HG02571 (cell line): ENCODE results near the gene SAMD1.

Experiments
- ATAC-seq: cut with Tn5 transposase; IDR thresholded peaks from one replicate; pipeline ENCODE4 v1.9.1; 2021; ENCODE audit warnings: mild to moderate bottlenecking, moderate library complexity; ENCODE audit not compliant: unreplicated experiment

SAMD1 gene

GRCh38 chr19:14090509-14091080 is at the start of gene SAMD1:
Gene SAMD1, minus strand, starts transcription at chr19:14090751.
- peak; percentile 47 for ATAC-seq

DNA sequence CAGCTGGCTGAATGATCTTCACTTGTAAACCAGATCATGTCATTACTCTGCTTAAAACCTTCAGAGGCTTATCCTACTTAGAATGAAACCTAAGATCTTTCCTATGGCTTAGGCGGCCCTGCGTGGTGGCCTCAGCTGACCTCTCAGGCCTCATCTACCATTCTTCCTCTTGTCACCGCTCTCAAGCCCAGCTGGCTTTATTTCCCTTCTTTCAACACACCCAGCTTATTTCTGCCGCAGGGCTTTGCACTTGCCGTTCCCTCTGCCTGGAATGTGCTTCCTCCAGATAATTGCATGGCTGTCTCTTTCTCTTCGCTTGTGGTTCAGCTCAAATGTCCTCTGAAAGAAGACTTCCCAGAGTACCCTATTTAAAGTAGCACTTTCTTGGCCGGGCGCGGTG is 49.4 kb upstream of the SAMD1 start:
- ATAC-seq = no peak

GRCh38 chr19:14138576-14139265 is 48.2 kb upstream of the SAMD1 start:
- ATAC-seq = no peak

GRCh38 chr19:14136509-14137281 is 46.1 kb upstream of the SAMD1 start, which contains the start of gene ASF1B:
Gene ASF1B, minus strand, starts transcription at chr19:14136589. Its CDS starts 133 bp downstream, at chr19:14136456.
- peak; percentile 78 for ATAC-seq

DNA sequence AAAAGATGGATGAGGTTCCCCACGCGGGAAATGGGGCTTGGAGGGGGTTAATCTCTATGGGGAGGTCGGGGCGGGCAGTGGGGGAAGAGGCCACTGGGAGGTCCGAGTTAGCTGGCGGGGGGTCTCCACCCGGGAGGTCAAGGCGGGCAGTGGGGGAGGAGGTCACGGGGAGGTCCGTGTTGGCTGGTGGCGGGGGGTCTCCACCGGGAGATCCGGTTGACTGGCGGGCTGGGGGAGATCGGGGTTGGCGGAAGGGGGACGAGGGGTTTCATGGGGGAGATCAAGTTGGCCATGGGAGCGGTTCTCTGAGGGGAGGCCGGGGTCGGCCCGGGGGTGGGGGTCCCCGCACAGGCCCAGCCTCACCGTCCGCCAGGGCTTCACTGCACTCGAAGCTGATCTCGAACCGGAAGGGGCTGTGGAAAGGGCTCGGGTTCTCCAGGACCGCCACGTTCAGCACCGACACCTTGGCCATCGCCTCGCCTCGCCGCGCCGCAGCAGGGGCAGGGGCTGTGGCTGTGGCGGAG is 45.5 kb upstream of the SAMD1 start:
- ATAC-seq = no peak

GRCh38 chr19:14135355-14135754 is 44.8 kb upstream of the SAMD1 start:
- no peak for ATAC-seq

DNA sequence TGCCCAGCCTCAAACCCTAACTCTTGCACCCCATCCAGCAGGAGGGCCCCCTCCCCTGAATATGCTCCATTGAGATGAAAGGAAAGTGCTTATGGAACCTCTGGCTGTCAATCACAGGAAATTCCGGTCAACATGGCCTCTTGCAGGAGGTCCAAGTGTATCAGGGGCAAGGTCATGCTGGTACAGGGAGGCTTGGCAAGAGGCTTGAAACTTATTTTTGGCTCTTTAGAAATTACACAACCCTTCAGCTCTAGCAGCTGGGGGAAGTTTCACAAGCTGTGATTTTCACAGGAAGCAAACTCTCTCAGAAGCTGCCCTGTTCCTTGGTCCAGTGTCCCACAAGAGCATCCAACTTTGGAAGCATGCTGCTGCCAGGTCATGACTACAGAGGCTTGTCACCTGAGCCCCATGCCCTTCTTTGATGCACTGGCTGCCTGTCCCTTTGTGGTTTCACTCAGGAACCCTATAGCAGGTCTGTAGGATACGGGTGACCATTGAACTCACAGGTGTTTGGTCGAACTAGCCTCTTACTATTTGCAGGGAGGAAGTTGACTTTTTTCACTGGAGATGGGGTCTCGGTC is 37.5 kb upstream of the SAMD1 start:
- no peak for ATAC-seq

- no peak for ATAC-seq
Measured at GRCh38 chr19:14127176-14127575, 36.6 kb upstream of the SAMD1 start.

DNA sequence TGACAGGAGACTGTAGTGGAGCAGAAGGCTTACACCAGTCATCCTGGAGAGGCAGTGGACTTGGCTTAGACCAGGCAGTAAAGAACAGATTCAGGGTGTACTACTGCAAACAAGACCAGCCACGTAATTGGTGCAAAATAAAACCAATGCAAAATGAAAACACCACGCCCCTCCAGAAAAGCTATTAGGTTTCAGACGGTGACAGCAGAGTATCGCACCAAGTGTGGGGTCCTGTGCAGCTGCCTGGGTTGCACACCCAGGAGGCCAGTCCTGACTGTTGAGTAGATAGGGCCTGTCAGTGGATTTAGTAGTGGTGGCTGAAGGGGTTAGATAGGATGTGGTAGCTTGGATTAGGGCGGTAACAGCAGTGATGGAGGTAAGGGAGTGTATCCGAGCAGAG is 32.4 kb upstream of the SAMD1 start:
- ATAC-seq = no peak

DNA sequence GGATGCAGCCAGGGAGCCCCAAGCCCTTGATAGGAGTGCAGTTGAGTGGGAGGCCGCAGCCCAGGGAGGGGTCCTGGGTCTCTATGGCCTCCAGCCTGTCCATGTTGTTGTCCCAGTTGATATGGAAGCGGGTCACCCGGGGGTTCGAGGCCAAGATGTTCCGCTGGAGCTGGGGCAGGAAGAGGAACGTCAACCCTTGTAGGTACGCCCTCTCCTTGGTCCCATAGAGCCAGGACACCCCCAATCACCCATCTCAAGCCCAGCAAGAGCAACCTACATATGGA is 29.9 kb upstream of the SAMD1 start:
- ATAC-seq = no peak

DNA sequence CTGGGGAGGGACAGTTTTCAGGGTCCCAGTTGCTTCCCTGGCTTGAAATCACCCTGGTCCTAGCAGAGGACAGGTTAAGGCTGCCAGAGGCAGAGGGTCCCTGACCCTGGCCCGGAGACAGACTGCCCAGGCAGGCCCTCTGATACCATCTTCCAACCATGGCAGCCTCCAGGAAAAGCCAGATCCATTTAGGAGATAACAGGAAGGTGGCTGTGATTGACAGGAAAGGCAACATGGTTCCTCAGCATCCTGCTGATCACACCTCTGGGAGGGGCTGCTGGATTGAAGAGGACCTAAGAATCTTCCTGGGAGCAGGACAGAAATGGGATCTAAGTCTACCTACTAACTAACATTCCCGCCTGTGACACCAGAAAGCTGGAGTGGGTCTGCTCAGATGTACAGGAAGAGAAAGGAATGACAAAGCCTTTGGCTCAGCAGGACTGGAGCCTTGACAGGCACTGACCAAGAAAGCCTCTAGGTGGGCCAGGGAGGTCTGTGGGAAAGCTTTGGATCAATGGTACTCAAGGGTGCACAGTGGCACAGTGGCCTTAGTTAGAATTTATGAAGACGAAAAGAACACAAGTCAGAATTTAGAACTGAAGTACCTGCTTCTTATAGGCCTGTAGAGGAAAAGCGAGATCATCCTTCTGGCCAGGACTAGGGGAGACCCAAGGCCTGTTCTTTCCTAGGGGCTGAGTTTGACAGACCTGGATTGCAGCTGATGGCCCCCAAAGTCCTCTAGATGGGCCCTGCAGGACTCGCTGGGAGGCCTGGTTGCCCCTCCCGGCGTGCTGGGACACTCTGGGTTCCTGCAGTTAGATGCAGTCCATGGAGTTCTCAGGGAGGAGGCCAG is 29.3 kb upstream of the SAMD1 start:
- ATAC-seq = no peak

DNA sequence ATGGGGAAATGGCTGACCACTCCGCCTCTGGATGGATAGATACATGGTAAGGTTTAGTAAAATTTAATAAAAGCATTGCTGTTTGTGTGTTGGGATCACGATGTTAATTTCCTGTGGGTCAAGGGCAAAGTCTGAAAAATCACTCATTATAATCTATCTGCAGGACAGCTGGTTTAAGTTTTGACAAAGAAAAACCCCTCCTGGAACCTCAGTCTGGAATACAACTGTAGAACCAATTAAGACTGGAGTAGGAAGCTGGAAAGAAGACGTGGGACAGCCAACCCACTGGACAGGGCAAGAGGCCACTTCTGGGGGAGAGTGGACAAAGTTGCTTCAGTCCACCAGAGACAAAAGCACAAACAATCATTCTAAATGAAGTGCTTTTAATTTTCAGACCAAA is 28.6 kb upstream of the SAMD1 start:
- no peak for ATAC-seq

DNA sequence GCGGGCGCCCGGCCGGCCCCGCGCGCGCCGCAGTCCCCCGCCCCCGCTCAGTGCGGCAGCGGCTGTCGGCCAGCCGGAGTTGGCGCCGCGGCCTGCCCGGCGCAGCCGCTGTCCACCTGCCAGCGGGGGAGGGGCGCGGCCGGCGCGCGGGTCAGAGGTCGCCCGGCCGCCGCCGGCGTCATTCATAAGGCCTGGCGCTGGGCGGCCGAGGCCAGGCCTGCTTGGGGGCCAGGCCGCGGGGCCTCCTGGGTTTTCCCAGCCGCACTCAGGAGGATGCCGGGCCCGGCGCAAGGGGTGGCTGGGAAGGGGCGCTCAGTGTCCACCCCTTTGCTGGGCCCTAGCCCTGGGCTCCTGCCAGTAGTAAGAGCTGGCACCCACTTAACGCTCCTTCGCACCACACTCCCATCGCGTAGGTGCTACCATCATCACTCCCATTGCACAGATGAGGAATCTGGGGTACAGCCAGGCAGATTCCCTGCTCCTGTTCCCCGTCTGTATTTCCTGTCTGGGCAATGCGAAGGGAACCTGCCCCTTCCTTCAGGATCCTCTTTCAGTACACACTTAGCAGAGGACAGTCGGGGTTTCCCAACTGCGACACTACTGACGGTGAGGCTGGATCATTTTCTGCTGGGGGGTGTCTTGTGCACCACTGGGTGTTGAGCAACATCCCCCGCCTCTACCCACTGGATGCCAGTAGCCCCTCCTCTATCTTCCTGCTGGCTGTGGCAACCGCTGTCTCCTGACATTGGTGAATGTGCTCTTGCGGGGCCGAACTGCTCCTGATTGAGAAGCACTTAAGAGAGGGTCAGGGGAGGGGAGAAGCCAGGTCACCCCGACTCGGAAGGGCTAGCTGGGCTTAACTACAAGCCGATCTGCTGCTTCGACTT is 27.9 kb upstream of the SAMD1 start:
- ATAC-seq = peak; percentile 28

DNA sequence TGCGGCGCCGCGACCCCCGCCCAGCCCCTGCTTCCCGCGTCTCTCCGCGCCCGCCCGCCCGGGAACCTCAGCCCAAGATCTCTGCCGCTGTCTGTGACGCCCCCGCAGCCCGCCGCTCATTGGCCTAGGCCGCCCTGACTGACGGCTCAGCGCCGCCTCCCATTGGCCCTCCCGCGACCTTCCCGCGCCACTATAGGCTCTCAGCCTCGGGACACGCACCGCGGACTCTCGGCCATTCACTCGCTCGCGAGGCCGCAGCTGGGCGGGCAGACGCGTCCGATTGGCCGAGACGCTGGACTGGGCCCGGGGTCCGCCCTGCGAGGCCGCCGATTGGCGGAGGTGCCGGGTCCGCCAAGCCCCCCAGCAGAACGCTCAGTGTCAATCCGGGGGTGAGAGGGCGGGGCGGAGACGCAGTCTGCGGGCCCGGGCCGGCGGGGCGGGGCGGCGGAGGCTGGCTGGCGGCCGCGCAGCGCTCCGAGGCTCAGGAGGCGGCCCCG is 27.2 kb upstream of the SAMD1 start, which contains the start of gene PRKACA:
Gene PRKACA (minus strand): TSS at position 95 of the 497 bp plus-strand sequence. CDS start 215 bp downstream, outside the sequence.
- peak; percentile 90 for ATAC-seq

- ATAC-seq = peak; percentile 4
Measured at GRCh38 chr19:14116918-14117578, 26.5 kb upstream of the SAMD1 start.

DNA sequence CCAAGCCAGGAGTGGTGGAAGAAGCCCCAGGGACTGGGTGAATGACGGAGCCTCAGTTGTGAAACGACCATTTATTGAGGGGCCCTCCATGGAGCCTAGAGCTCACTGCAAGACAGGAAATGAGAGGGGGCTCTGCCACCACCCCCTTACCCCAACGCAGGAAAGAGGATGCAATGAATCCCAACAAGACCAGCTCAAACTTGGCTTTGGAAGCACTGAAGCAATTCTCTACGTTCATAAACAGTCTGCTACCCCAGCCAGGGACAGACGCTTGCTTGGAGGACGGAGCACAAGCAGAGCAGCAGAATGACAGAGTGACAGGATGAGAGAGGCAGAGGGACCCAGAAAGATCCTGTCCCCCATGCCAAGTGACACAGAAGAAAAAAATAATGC is 26.0 kb upstream of the SAMD1 start:
- ATAC-seq = no peak

GRCh38 chr19:14115756-14116155 is 25.2 kb upstream of the SAMD1 start:
- ATAC-seq = no peak

GRCh38 chr19:14114854-14115253 is 24.3 kb upstream of the SAMD1 start:
- ATAC-seq = no peak

DNA sequence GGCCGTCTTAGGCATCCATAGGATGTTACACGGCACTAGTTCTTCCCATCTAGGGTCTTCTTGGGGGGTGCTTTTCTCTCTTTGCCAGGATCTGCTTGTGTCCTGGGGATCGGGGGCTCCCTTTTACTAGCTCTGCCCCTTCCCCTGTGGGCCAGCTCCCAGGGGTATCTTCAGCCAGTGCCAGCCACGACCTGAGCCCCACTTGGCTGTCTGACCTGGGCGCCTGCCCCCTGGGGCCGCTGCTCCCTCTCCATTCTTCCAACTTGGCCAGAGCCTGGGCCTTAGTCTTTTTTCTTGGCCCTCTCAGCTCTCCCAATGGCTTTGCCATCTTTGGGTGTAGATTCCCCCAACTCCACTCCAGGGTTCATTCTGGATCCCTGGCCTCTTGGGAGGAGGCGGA is 23.9 kb upstream of the SAMD1 start:
- ATAC-seq = no peak
